Lower leg skin (tissue), 4 donors: Measurements from ENCODE around the gene MLLT3. TPM values are rescaled to one million over a fixed set of nuclear protein-coding genes. Genes with fewer than 3 reads are reported as not detected.
A peak's percentile ranks its signal among the peaks of the same experiment; 100 is the strongest.
"Not testable (repeated sequence)": the region's sequence is repeated elsewhere in the genome, so short reads cannot be mapped to it uniquely, and the experiment has no call there.

Experiments
- DNase-seq, 2 donors: peaks; one replicate each; pipeline ENCODE4 v3.0.0-alpha.2; 2019; ENCODE audit warnings: low spot score in 2 of 2
- H3K4me3 ChIP-seq: fragments of 200-600 bp; sonication (generic); 2 replicates; pipeline ENCODE4 v1.5.1; 2017; ENCODE audit warnings: mild to moderate bottlenecking, low read depth; ENCODE audit not compliant: poor library complexity, severe bottlenecking
- POLR2A ChIP-seq, 2 donors: fragments of 450-650 bp; IDR thresholded peaks; one replicate each; pipeline ENCODE4 v1.6.1; 2016 to 2017; ENCODE audit warnings: antibody characterized with exemption in 2 of 2, mild to moderate bottlenecking in 1 of 2, moderate library complexity in 1 of 2
- WGBS, 2 donors: methylation state at CpG; one replicate each; pipeline ENCODE4 v1.1.5; 2018; 5-methylcytosine and 5-hydroxymethylcytosine counted together
- intact Hi-C: fragments of 100-400 bp; cut with DNase I; formaldehyde crosslinking; loops from one replicate; pipeline ENCODE4 v1.15.0; 2023; ENCODE audit warnings: low total_unique reads
- total RNA-seq, 4 donors: library from RNA; depleted of rRNA; stranded (reverse); fragments of >200 nt; gene quantifications; one replicate each; pipeline ENCODE4 v1.1.0, GENCODE V29; 2016
- TF ChIP-seq, protein P1 (sequence below), 3 donors: fragments of 450-650 bp; IDR thresholded peaks; one replicate each; pipeline ENCODE4 v1.5.1; 2016; ENCODE audit warnings: antibody characterized with exemption in 3 of 3, mild to moderate bottlenecking in 3 of 3, moderate library complexity in 2 of 3

The MLLT3 gene
- total RNA-seq, 4 donors from 2014 or later, result 10.6 to 15.2 (median 12.5) TPM

DNA sequence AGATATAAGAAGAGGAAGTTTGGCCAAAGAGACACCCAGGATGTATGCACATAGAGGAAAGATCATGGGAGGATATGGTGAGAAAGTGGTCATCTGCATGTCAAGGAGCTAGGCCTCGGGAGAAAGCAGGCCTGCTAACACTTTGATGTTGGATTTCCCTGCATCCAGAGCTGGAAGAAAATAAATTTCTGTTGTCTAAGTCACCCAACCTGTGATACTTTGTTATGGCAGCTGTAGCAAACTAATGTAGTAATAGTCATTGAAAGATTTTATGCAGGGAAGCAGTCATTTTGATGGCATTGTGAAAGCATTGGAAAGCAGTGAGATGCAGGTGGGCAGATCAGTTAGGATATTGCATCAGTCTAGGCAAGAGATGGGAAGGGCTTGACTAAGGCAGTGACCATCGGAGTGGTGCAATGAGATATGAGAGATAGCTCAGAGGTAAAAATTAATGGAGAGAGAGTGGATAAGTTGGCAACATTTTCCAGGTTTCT lies 37.2 kb upstream of the MLLT3 start:
- intact Hi-C loops, result no loop called here
- no peak overlapping the region for H3K4me3 ChIP-seq
- WGBS, 2 donors, result 78 to 87% methylated on average over 2 of the region's 2 CpGs
- DNase-seq, result no peak
- TF ChIP-seq, protein P1, sequence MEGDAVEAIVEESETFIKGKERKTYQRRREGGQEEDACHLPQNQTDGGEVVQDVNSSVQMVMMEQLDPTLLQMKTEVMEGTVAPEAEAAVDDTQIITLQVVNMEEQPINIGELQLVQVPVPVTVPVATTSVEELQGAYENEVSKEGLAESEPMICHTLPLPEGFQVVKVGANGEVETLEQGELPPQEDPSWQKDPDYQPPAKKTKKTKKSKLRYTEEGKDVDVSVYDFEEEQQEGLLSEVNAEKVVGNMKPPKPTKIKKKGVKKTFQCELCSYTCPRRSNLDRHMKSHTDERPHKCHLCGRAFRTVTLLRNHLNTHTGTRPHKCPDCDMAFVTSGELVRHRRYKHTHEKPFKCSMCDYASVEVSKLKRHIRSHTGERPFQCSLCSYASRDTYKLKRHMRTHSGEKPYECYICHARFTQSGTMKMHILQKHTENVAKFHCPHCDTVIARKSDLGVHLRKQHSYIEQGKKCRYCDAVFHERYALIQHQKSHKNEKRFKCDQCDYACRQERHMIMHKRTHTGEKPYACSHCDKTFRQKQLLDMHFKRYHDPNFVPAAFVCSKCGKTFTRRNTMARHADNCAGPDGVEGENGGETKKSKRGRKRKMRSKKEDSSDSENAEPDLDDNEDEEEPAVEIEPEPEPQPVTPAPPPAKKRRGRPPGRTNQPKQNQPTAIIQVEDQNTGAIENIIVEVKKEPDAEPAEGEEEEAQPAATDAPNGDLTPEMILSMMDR (IDR thresholded peaks at IDR 0.05), result no peak
- no peak for TF ChIP-seq POLR2A (IDR thresholded peaks at IDR 0.05)

DNA sequence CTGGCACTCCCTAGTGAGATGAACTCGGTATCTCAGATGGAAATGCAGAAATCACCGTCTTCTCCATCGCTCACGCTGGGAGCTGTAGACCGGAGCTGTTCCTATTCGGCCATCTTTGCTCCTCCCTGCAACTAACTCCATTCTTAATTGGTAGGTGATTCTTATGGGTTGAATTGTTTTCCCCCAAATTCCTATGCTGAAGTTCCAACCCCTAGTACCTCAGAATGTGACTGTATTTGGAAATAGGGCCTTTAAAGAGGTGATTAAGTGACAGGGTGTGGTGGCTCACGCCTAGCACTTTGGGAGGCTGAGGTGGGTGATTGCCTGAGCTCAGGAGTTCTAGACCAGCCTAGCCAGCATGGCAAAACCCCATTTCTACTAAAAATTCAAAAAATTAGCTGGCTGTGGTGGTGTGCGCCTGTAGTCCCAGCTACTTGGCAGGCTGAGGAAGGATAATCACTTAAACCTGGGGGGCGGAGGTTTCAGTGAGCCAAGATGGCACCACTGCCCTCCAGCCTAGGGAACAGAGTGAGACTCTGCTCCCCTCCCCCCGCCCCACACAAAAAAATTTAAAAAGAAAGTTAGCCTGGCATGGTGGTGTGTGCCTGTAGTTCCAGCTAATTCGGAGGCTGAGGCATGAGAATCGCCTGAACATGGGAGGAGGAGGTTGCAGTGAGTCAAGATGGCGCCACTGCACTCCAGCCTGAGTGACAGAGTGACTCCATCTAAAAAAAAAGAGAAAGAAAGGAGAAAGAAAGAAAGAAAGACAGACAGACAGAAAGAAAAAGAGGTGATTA lies 36.6 kb upstream of the MLLT3 start:
- no peak for DNase-seq
- H3K4me3 ChIP-seq, result peak overlapping the region; percentile 15
- 75 to 79% methylated on average over 13 of the region's 13 CpGs for WGBS, 2 donors
- intact Hi-C loops, result no loop called here
- TF ChIP-seq POLR2A (IDR thresholded peaks at IDR 0.05), result no peak
- TF ChIP-seq, protein P1 (IDR thresholded peaks at IDR 0.05), result no peak

DNA sequence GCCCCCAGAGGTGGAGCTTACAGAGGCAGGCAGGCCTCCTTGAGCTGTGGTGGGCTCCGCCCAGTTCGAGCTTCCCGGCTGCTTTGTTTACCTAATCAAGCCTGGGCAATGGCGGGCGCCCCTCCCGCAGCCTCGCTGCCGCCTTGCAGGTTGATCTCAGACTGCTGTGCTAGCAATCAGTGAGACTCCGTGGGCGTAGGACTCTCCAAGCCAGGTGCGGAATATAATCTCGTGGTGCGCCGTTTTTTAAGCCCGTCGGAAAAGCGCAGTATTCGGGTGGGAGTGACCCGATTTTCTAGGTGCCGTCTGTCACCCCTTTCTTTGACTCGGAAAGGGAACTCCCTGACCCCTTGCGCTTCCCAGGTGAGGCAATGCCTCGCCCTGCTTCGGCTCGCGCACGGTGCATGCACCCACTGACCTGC lies 36.0 kb upstream of the MLLT3 start:
- intact Hi-C loops, DNase-seq: not testable (repeated sequence)
- H3K4me3 ChIP-seq, result peak overlapping the region; percentile 15
- 56 to 63% methylated on average over 20 to 24 of the region's 27 CpGs for WGBS, 2 donors

DNA sequence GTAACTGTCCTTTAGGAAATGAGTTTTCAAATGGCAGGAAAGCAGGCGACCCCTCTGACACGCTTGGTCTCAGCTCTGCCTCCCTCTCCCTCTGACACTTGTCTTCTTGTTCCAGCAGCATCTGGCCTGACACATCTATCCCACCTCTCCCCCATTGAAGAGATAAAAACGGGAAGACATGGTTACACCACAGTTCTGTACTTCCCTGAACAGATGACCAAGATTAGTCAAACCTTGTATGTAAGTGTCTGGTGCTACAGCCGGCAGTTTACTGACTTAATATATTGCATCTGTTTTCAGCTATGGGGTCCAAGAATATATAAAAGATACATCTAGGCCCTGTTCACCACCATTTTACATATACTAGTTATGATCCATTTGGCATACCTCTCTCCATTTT lies 29.6 kb upstream of the MLLT3 start:
- WGBS, 2 donors, result 76 to 81% methylated on average over 4 of the region's 4 CpGs
- intact Hi-C loops, result no loop called here
- no peak overlapping the region for H3K4me3 ChIP-seq
- DNase-seq, result no peak
- no peak for TF ChIP-seq POLR2A (IDR thresholded peaks at IDR 0.05)
- TF ChIP-seq, protein P1 (IDR thresholded peaks at IDR 0.05), result no peak

DNA sequence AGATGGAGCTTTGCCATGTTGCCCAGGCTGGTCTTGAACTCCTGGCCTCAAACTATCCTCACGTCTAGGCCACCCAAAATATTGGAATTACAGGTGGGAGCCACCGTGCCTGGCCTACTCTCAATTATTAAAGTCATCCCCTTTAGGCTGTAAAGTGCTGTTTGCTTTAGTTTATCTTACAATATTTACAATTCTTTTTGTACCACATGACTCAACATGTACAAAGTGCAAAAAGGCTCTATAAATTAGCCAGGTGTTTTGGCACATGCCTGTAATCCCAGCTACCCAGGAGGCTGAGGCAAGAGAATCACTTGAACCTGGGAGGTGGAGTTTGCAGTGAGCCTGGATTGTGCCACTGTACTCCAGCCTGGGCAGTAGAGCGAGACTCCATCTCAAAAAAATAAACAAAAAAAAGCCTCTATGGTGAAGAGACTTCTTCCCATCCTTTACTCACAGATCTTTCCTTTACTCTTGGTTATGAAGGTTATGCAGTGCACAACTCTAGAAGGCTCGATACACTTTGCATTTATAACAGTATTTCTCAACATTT lies 28.5 kb upstream of the MLLT3 start:
- no peak overlapping the region for H3K4me3 ChIP-seq
- WGBS, 2 donors, result 75 to 76% methylated on average over 4 of the region's 4 CpGs
- intact Hi-C loops, result no loop called here
- TF ChIP-seq POLR2A (IDR thresholded peaks at IDR 0.05), result no peak
- TF ChIP-seq, protein P1 (IDR thresholded peaks at IDR 0.05), result no peak
- DNase-seq, result no peak

DNA sequence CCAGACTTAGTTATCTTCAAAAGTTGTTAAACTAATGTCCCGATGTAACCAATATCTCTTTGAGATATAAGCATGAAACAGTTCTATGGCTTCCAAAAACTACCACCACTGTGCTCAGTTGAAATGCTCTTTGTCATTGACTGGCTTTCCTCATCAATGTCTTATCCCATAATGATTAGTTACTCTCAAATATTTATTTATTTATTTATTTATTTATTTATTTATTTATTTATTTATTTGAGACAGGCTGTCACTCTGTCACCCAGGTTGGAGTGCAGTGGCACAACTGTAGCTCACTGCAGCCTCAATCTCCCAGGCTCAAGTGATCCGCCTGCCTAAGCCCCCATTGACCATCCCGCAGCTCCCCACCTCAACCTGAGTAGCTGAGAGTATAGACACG lies 28.0 kb upstream of the MLLT3 start:
- 92 to 96% methylated on average over 4 of the region's 4 CpGs for WGBS, 2 donors
- no peak for TF ChIP-seq POLR2A (IDR thresholded peaks at IDR 0.05)
- TF ChIP-seq, protein P1 (IDR thresholded peaks at IDR 0.05), result no peak
- no peak overlapping the region for H3K4me3 ChIP-seq
- intact Hi-C loops, result no loop called here
- no peak for DNase-seq
